GM18951 (cell line): ENCODE data around the gene THOC6.

Experiments
- POLR2A ChIP-seq: IDR thresholded peaks from 4 replicates; pipeline ENCODE4 v1.6.1; 2011; ENCODE audit warnings: mild to moderate bottlenecking; ENCODE audit not compliant: insufficient read length, insufficient read depth; ENCODE audit errors: extremely low read depth
- in situ Hi-C: fragments of 300-500 bp; cut with MboI; formaldehyde crosslinking; loops from one replicate; pipeline ENCODE4 v1.12.0; 2022; ENCODE audit warnings: low sequenced_read_pairs, mixed read lengths, inconsistent platforms; ENCODE audit not compliant: unreplicated experiment

Gene THOC6

DNA sequence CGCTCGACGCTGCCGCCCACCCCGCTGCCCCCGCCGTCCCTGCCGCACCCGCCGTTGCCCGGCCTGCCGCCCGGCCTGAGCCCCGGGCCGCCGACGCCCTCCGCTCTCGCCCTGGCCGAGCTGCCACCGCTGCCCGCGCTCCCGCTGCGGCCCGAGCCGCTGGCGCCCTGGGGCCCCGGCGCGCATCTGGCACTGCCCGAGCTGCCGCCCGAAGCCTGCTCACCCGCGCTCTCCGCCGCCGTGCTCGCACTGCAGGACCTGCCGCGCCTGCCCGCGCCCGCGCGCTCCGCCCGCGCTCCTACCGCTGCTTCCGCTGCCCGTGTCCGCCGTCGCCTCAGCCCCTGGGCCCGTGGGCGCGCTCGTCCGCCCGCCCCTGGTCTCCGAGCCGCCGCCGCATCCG is 19.5 kb upstream of the THOC6 start:
- in situ Hi-C loops, result no loop called here
- TF ChIP-seq POLR2A, result no peak

DNA sequence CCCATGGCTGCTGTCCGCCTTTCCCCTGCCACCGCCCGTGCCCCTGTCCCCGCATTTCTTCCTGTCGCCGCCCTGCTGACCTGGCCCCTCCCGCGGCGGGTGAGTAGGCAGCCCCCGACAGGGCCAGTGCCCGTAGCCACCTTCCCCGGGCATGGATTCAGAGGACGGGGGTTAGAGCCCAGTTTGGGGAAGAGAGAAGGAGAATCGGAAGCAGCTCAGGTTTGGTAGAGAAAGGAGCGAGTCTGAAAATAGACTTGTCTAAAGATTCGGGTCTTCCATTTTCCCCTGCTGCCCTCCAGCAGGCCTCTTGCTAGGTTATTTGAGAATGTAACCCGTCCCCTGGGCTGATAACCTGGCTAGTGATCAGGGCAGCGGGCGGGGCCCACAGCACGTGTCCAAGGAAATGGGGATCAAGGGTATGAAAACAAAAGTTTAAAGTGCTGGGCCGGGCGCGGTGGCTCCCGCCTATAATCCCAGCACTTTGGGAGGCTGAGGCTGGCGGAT is 19.0 kb upstream of the THOC6 start:
- in situ Hi-C loops, result no loop called here
- peak; percentile 8 for TF ChIP-seq POLR2A

DNA sequence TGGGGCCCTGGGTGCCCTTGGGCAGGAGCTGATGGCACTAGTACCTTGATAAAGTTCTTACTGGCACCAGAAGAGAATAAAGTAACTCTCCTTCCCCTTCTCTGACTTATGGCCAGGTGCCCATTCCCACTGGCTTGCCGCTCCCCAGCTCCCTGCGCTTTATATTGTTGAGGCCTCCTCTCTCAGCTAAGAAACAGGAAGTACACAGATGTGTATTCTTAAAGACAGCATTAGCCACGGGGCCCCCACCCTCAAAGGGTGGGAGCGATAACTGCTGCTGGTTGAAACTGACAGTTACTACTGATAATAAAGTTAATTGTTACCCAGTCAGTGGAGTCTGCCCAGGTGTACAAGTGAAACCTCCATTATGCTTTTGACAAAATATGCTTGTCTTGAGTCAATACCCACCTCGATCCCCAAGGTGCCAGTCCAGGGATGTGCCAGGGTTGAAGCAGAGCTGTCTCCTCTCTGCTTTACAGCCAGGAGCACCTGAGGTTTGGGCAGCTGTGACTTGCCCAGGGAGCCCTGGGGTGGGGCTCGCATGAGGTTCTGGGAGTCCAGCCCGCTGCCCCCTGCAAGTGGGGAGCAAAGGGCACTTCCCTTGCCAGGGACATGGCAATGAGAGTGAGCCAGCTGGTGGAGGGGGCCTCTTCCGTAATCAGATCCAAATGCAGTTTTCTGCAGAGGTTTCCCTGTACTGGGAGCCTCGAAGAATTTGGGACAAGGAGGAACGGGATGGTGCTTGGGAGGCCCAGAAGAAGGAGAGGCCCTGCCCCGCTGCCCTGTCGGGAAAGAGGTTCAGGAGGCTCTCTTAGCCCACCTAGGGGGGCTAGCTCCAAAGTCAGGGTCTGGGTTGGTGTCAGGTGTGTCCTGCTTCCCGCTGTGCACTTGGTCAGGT is 16.5 kb upstream of the THOC6 start:
- in situ Hi-C loops, result no loop called here

DNA sequence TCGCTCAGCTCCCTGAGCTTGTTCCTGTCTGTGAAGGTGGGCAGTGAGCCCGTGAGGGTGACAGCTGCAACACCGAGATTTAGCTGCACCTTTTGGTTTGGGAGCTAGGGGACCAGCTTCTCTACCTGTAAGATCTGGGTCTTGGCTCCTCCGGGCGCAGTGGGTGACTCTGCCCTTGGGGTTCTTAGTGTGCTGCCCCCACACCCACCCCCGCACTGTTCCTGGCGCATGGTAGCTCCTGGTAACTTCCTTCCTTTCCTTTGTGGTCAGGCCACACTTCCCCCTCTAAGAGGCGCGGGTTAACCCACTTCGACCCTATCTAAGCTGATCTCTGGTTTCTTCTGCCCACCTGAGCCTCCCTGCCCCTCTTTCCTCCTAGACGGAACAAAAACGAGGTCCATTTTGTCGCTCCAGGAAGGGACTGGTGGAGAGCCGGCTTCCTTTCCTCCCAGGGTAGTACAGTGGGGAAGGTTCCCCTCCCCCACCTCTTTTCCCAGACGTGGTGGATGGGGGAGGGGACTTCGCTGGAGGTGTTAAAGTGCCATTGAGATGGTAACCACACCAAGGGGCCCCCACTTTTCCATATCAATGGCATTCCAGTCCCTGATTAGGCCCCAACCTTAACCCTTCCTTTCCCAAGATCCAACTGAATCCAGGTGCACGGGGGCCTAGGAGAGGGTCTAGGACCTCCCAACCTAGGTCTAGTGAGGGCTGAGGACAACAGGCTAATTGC is 15.7 kb upstream of the THOC6 start:
- in situ Hi-C loops, result no loop called here

More for the DNA sequence above, 16.5 kb upstream of the THOC6 start:
- TF ChIP-seq POLR2A, result no peak

DNA sequence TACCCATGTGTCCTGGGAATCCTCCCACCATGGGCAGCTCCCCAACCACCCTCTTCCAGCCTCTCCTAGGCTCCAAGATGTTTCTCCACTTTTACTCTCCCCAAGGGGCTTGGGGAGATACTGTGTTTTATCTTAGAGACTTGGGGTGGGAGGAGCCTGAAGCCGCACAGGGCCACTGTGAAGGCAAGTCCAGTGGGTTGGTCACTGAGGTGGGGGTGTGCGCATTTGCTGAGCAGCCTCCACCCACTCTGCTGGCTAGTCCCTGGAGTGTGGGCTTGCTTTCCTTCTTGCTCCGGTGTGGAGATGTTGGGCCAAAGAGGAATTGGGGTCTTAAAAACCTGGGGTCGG is 15.2 kb upstream of the THOC6 start:
- in situ Hi-C loops, result no loop called here

More for the DNA sequence above, 15.7 kb upstream of the THOC6 start:
- TF ChIP-seq POLR2A, result no peak

DNA sequence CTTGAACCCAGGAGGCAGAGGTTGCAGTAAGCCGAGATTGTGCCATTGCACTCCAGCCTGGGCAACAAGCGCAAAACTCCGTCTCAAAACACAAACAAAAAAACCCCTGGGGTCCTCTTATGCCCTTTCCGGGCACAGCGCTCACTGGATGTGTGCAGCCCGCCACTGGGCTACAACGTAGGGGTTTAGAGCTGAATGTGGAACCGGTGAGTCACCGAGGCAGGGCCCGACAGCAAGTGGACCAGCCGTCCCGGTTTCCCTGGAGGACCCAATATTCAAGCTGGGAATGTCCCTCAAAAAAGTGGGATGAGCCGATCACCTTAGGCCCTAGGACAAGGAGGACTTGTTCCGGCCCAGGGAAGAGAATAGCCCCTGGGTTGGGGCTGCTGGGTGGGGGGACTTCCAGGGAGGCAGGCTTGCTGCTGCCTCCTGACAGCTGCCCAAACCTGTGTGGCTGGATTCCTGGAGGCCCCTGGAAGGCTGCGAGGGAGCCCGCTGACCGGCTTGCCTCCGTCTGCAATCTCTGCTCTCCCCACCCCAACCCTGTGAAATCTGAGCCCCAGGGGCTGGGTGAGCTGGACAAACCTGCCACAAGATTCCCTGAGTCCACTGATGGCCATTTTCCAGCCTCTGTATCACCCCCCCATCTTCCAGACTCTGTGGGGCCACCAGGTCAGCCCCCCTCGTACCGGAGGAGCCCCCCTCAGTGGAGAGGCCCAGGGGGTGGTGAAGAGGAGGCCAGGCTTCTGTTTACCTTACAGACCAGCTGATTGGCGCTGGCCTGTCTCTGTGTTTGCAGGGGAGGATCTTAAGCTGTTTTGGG is 14.1 kb upstream of the THOC6 start:
- no peak for TF ChIP-seq POLR2A
- in situ Hi-C loops, result no loop called here

More for the DNA sequence above, 15.2 kb upstream of the THOC6 start:
- TF ChIP-seq POLR2A, result no peak

DNA sequence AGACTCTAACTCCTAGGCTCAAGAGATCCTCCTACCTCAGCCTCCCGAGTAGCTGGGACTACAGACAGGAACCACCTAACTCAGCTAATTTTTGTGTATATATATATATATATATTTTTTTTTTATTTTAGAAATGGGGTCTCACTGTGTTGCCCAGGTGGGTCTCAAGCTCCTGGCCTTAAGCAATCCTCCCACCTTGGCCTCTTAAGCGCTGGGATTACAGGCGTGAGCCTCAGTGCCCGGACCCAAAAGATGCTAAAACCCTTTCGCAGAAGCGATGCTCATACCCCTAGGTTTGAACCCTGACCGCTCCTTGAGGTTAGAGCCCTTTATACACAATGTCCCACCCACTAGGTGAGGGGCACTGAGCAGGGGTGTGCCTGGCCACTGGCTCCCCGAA is 13.3 kb upstream of the THOC6 start:
- TF ChIP-seq POLR2A, result no peak
- in situ Hi-C loops, result no loop called here

DNA sequence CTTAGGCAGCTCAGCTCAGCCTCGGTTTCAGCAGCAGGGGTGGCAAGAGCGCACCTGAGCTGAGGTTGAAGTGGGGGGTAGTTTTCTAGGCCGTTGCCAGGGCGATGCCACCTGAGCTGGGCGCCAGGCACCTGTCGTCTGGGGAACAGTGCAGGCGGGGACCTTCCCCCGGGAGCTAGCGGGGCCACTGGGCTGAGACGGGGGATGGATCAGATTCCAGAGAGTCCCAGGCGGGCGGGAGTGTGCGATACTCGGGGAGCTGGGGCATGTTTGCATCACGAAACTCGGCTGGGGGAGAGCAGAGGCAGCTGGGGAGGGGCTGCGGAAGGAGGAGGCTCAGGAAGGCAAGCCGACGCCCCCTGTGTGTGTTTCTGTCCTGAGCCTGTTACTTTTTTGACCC is 11.6 kb upstream of the THOC6 start:
- TF ChIP-seq POLR2A, result no peak
- in situ Hi-C loops, result no loop called here

DNA sequence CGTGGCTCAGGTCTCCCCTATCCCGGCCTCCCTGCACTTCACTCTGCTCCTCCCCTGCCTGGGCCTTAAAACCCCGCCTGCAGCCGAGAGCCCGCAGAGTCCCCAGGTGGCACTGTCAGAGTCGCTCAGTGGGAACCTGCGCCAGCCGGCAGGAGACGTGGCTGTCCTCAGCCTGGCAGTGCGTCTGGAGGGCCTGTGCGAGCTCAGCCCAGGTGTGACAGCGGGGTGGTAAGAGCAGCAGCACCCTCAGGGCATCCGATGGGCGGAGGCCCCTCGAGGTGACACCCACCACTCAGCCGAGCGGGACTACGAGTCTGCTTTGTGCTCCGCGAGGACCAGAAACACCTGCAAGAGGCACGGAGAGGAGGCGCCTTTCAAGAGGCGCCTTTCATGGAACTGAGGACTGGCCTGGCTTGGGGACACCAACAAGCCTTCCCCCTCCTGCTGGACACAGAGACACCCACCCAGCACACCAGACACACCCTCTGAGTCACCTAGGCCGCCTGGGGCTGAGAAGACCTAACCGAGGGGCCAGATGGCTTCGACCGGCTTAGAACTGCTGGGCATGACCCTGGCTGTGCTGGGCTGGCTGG is 10.9 kb upstream of the THOC6 start, which contains the start of gene CLDN9:
Gene CLDN9, plus strand, starts transcription at position 96 of the 593 bp plus-strand sequence. Its CDS starts 440 bp downstream, at position 536.
- TF ChIP-seq POLR2A, result no peak
- in situ Hi-C loops, result no loop called here

DNA sequence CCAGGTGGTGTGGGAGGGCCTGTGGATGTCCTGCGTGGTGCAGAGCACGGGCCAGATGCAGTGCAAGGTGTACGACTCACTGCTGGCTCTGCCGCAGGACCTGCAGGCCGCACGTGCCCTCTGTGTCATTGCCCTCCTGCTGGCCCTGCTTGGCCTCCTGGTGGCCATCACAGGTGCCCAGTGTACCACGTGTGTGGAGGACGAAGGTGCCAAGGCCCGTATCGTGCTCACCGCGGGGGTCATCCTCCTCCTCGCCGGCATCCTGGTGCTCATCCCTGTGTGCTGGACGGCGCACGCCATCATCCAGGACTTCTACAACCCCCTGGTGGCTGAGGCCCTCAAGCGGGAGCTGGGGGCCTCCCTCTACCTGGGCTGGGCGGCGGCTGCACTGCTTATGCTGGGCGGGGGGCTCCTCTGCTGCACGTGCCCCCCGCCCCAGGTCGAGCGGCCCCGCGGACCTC is 10.3 kb upstream of the THOC6 start:
- in situ Hi-C loops, result no loop called here
- no peak for TF ChIP-seq POLR2A

DNA sequence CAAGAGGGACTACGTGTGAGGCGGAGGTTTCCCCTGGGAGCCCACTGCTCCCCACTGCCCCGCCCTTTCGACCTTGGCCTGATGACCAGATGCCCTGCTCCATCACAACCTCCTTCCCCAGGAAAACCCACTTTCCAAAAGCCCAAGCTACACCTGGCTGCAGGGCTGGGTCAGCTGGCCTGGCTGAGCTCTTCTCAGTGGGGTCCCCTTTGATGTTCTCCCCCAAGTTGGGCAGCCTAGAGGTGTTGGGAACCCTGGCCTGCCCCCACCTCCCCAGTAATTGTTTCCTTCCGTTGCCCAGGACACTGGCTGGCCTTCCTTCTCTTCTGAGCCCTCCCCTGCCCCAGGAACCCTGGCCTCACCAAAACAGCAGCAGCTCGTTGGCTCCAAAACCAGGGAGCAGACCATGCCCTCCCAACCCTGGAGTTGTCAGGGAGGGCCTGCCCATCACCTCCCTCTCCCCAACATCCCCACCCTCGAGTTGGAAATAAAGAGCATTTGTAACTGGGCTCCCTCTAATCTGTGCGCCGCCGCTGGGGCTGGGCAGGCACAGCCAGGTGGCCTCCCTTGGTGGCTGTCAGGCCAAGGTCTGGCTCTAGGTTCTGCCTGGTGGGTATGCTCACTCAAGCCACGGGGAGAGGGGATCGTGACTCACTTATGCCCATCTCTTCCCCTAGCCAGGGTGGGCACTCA is 9.7 kb upstream of the THOC6 start:
- in situ Hi-C loops, result no loop called here
- no peak for TF ChIP-seq POLR2A

DNA sequence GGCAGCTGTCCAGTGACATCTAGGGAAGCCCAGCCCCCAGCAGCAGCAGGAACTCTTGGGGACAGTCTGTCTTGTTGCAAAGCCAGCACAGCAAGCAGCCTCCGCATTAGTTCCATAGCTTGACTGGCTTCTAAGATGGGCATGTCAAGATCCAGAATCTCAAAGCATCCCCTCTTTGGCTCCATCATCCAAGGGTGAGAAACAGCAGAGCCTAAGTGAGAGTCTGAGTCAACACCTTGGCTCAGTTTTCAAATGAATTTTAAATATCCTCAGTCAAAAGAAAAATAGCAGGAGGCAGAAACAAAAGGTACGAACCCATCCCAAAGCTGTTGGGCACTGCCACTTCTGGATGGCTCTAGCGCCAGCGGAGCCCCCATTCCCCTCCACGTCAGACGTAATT is 8.9 kb upstream of the THOC6 start:
- in situ Hi-C loops, result no loop called here
- no peak for TF ChIP-seq POLR2A
